Measurements from ENCODE around the gene LONP2. TPM values are rescaled to one million over a fixed set of nuclear protein-coding genes. Genes with fewer than 3 reads are reported as not detected.

LONP2 gene
- total and polyA plus RNA-seq, 3 donors from 2014 or later: 36.4 to 51.7 (median 51.1) TPM

- Histone ChIP-seq H3K4me3 (no peak overlapping the region), H3K27me3 (no peaks in the 10 kb centered on the region), H3K4me1 (no peaks in the 10 kb centered on the region), H3K36me3 (ENCODE audit: low read depth, missing control alignments) (no peaks in the 10 kb centered on the region), H3K9me3 (no peaks in the 10 kb centered on the region), H3K27ac (no peak overlapping the region)
- WGBS, 2 donors: 88 to 100% methylated on average over 2 of the region's 2 CpGs
- TF ChIP-seq CTCF (IDR thresholded peaks at IDR 0.05): no peak
- no peak for TF ChIP-seq POLR2A (IDR thresholded peaks at IDR 0.05)
- intact Hi-C loops (cut with DNase I; ENCODE audit: low total_unique reads): no loop called here
- no peak for DNase-seq
These were observed 86.2 kb downstream of the LONP2 start for GRCh38 chr16:48330189-48330840.

- intact Hi-C loops (cut with DNase I; ENCODE audit: low total_unique reads): no loop called here
- WGBS, 2 donors: 73 to 74% methylated on average over 3 of the region's 3 CpGs
- H3K9me3 ChIP-seq: no peaks in the 10 kb centered on the region
- no peaks in the 10 kb centered on the region for H3K4me1 ChIP-seq
- no peak overlapping the region for H3K27ac ChIP-seq
- no peaks in the 10 kb centered on the region for H3K36me3 ChIP-seq (ENCODE audit: low read depth, missing control alignments)
- TF ChIP-seq POLR2A (IDR thresholded peaks at IDR 0.05) (no peak), CTCF (IDR thresholded peaks at IDR 0.05) (no peak)
- H3K27me3 ChIP-seq: no peaks in the 10 kb centered on the region
- H3K4me3 ChIP-seq: no peak overlapping the region
- no peak for DNase-seq
These were observed 86.7 kb downstream of the LONP2 start for GRCh38 chr16:48330841-48331192.

GRCh38 chr16:48332978-48333377 is 88.9 kb downstream of the LONP2 start:
- H3K36me3 ChIP-seq (ENCODE audit: low read depth, missing control alignments): no peaks in the 10 kb centered on the region
- TF ChIP-seq CTCF (IDR thresholded peaks at IDR 0.05): no peak
- TF ChIP-seq POLR2A (IDR thresholded peaks at IDR 0.05): no peak
- H3K27ac ChIP-seq: no peak overlapping the region
- 89 to 93% methylated on average over 5 of the region's 5 CpGs for WGBS, 2 donors
- no peaks in the 10 kb centered on the region for H3K4me1 ChIP-seq
- intact Hi-C loops (cut with DNase I; ENCODE audit: low total_unique reads): no loop called here
- DNase-seq: no peak
- H3K9me3 ChIP-seq: no peaks in the 10 kb centered on the region
- no peaks in the 10 kb centered on the region for H3K27me3 ChIP-seq
- H3K4me3 ChIP-seq: no peak overlapping the region

- Histone ChIP-seq H3K27ac (no peak overlapping the region), H3K4me3 (no peak overlapping the region), H3K27me3 (no peaks in the 10 kb centered on the region), H3K36me3 (ENCODE audit: low read depth, missing control alignments) (no peaks in the 10 kb centered on the region), H3K4me1 (no peaks in the 10 kb centered on the region), H3K9me3 (no peaks in the 10 kb centered on the region)
- no peak for DNase-seq
- intact Hi-C loops (cut with DNase I; ENCODE audit: low total_unique reads): no loop called here
- WGBS, 2 donors: 82 to 94% methylated on average over 8 to 9 of the region's 9 CpGs
- TF ChIP-seq CTCF (IDR thresholded peaks at IDR 0.05): no peak
- TF ChIP-seq POLR2A (IDR thresholded peaks at IDR 0.05): no peak
These were observed 90.2 kb downstream of the LONP2 start for GRCh38 chr16:48334325-48334724.

GRCh38 chr16:48335961-48336360 is 91.9 kb downstream of the LONP2 start:
- Histone ChIP-seq H3K36me3 (ENCODE audit: low read depth, missing control alignments) (no peaks in the 10 kb centered on the region), H3K27me3 (no peaks in the 10 kb centered on the region), H3K4me3 (no peak overlapping the region), H3K27ac (no peak overlapping the region), H3K9me3 (no peaks in the 10 kb centered on the region), H3K4me1 (no peaks in the 10 kb centered on the region)
- TF ChIP-seq CTCF (IDR thresholded peaks at IDR 0.05) (no peak), POLR2A (IDR thresholded peaks at IDR 0.05) (no peak)
- no peak for DNase-seq
- 91 to 95% methylated on average over 3 of the region's 3 CpGs for WGBS, 2 donors
- intact Hi-C loops (cut with DNase I; ENCODE audit: low total_unique reads): no loop called here
